GM13977 (cell line): ENCODE results near the gene CCDC63.

Experiments used
- DNase-seq: peaks from one replicate; pipeline ENCODE4 v3.0.0; 2012; ENCODE audit warnings: low spot score
- in situ Hi-C: fragments of 300-500 bp; cut with MboI; formaldehyde crosslinking; loops from one replicate; pipeline ENCODE4 v1.12.0; 2022; ENCODE audit warnings: low sequenced_read_pairs, low pct_unique_long_range_greater_than_20kb, mixed read lengths, inconsistent platforms; ENCODE audit not compliant: unreplicated experiment
- TF ChIP-seq, protein P1 (sequence below): IDR thresholded peaks from 2 replicates; pipeline ENCODE4 v1.5.1; 2012; ENCODE audit warnings: mild to moderate bottlenecking, control low read depth; ENCODE audit not compliant: insufficient read depth; ENCODE audit errors: extremely low read depth, missing control alignments

The CCDC63 gene

DNA sequence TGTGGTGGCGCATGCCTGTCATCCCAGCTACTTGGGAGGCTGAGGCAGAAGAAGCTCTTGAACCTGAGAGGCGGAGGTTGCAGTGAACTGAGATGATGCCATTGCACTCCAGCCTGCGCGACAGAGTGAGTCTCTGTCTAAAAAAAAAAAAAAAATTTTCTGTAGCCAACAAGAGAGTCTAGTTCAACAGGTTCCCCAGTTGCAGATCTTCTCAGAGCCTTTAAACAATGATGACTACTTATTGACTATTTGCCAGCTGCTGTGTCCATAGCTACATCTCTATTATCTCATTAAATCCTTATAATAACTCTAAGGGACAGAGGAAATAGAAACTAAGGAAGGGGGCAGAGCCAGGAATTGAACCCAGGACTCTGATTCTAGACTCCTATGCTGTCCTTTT is 88.8 kb downstream of the CCDC63 start:
- in situ Hi-C loops: no loop called here
- TF ChIP-seq, protein P1, sequence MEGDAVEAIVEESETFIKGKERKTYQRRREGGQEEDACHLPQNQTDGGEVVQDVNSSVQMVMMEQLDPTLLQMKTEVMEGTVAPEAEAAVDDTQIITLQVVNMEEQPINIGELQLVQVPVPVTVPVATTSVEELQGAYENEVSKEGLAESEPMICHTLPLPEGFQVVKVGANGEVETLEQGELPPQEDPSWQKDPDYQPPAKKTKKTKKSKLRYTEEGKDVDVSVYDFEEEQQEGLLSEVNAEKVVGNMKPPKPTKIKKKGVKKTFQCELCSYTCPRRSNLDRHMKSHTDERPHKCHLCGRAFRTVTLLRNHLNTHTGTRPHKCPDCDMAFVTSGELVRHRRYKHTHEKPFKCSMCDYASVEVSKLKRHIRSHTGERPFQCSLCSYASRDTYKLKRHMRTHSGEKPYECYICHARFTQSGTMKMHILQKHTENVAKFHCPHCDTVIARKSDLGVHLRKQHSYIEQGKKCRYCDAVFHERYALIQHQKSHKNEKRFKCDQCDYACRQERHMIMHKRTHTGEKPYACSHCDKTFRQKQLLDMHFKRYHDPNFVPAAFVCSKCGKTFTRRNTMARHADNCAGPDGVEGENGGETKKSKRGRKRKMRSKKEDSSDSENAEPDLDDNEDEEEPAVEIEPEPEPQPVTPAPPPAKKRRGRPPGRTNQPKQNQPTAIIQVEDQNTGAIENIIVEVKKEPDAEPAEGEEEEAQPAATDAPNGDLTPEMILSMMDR: no peak
- no peak for DNase-seq

DNA sequence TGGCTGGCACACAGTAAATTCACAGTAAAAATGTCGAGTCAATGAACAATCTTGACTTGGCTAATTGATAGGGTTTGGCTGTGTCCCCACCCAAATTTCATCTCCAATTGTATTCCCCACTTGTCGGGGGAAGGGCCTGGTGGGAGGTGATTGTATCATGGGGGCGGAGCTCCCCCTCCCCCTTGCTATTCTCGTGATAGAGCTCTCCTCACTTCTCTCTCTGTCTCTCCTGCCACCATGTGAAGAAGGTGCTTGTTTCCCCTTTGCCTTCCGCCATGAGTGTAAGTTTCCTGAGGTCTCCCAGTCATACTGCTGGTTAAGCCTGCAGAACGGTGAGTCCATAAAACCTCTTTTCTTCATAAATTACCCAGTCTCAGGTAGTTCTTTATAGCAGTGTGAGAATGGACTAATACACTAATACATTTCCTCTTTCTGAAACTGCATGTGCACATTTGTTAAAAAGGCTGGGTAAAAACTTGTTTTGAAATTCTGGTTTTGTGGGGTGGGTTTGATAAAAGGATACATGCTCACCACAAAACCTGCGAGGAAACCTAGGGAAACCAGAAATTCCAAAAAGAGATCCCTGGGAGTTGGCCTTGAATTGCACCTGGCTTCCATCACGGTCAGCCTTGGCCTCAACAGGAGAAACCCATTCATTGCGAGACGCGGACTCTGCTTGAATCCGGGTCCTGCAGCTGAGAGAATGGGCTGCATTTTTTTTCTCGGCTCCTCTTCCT is 89.7 kb downstream of the CCDC63 start:
- DNase-seq: no peak
- in situ Hi-C loops: no loop called here
- TF ChIP-seq, protein P1: no peak

DNA sequence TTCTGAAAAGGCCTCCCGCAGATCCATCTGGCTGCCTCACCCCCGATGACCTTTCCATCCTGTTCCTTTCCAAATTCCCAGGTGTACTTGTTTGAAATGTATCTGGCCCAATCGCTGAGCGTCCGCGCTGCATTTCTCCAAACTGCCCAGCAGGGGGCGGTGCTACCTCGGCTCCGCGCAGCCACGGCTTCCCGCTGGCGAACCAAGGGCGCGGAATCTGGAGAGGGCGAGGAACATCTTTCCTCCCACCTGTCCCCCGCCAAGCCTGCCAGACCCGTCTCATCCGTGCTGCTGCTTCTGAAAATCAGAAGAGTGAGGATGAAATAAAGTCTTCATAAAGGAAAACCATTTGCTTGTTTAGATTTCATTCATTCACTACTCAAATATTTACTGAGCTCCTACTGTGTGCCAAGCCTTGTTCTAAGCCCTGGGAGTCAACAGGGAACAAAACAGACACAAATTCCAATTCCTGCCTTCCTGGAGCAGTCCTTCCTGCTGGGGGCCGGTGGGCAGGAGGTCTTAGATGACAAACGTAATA is 90.4 kb downstream of the CCDC63 start:
- peak; percentile 81 for DNase-seq
- in situ Hi-C loops: no loop called here
- TF ChIP-seq, protein P1: peak; percentile 99

DNA sequence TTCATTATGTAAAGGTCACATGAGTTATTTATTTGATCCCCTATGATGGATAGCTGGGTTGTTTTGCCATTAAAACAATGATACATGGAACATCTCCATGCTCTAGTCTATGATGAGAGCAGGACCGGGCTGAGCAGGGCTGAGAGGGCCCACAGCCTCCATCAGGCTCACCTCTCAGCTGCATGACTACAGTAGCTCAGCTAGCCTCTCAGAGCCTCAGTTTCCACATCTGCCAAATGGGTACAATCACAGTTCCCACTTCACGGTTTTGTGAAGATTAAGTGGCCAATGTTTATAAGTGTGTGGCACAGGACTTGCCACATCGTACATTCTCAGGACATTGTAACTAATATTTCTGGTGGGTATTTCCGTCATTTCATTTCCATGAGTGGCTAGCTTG is 93.5 kb downstream of the CCDC63 start:
- in situ Hi-C loops: no loop called here
- no peak for DNase-seq
- TF ChIP-seq, protein P1: no peak

DNA sequence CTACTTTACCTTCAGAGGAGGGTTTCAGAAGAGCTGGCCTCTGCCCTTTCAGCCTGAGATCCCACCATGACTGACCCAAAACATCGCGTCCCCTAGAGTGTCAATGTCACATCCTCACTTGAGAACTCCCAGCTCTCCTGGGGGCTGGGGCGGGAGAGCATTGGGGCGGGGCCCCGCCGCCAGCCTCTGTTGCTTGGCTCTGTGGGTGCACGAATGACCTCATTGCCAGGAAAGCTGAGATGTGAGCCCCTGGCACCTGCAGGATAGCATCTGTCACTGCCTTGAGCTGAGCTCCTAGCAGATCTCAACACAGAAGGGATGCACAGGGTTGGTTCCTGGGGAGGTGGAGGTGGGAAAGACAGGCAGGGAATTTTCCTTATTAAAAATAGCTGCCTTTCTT is 94.1 kb downstream of the CCDC63 start:
- no peak for DNase-seq
- TF ChIP-seq, protein P1: no peak
- in situ Hi-C loops: no loop called here

DNA sequence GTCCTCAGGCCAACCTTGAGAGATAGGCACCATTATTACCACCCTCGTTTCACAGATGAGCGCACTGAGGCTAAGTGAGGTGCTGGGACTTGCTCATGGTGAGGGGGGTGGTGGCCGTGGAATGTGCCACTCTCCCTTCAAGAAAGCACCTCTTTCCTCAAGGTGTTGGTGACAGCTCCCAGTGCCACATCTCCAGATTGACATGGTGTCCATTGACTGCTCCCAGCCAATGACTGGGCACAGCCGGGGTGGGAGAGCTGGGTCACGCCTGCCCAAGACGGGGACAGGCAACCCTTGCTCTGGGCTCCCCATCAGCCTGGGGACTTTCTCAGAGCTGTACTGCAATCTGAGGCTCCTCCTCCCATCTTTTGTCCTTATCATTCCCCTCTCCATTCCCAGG is 94.6 kb downstream of the CCDC63 start:
- in situ Hi-C loops: no loop called here
- TF ChIP-seq, protein P1: no peak

More for the DNA sequence above, 94.6 kb downstream of the CCDC63 start:
- no peak for DNase-seq
